ENCODE measurements around the gene MUC6. TPM values are rescaled to one million over a fixed set of nuclear protein-coding genes. Genes with fewer than 3 reads are reported as not detected.

The MUC6 gene
- total RNA-seq, 1 experiment from 2014 or later = not detected

- no CpG with 5 or more reads among the region's 6 CpGs for WGBS (ENCODE audit: extremely low coverage, insufficient read length, low lambda C conversion rate)
- H3K9me3 ChIP-seq (ENCODE audit: control insufficient read depth, low read depth, low read length) = no peaks in the 10 kb centered on the region
- no peak overlapping the region; a peak in 1 of 5 replicates for H3K4me3 Mint-ChIP-seq
- H3K27me3 Mint-ChIP-seq (ENCODE audit: low read depth) = peaks cover 14% of the 10 kb centered on the region
- no peak overlapping the region for H3K4me2 ChIP-seq (ENCODE audit: insufficient read depth, insufficient read length, low read length)
- no peak overlapping the region for H3K56ac ChIP-seq (ENCODE audit: insufficient read length, low read depth, low read length)
- H2AFZ ChIP-seq (ENCODE audit: low read length) = no peak overlapping the region
- no peak overlapping the region for H2BK5ac ChIP-seq (ENCODE audit: insufficient read length, low read length)
- H2BK120ac ChIP-seq (ENCODE audit: low read depth, low read length, poor library complexity, severe bottlenecking) = no peak overlapping the region
- no peak overlapping the region for H4K5ac ChIP-seq (ENCODE audit: insufficient read length, low read depth, low read length)
- H3K36me3 Mint-ChIP-seq (ENCODE audit: insufficient read depth in 1 of 3, low read depth in 3 of 3) = no peaks in the 10 kb centered on the region; a peak in 1 of 7 replicates
- no peak overlapping the region; a peak in 1 of 7 replicates for H3K27ac Mint-ChIP-seq
- no peak for DNase-seq
- no peak overlapping the region for H4K8ac ChIP-seq (replicated peaks; ENCODE audit: insufficient read length, low read depth, low read length)
- no peak overlapping the region for H3T11ph ChIP-seq (ENCODE audit: low read length)
- no peaks in the 10 kb centered on the region for H3K4me1 ChIP-seq (ENCODE audit: insufficient read depth, low read length)
- H3K4me1 Mint-ChIP-seq = no peaks in the 10 kb centered on the region
- H3K79me2 ChIP-seq (ENCODE audit: insufficient read depth, low read length) = no peaks in the 10 kb centered on the region
- H3K23ac ChIP-seq (ENCODE audit: insufficient read length, low read depth, low read length) = no peak overlapping the region
- no peak overlapping the region for H3K4ac ChIP-seq (ENCODE audit: low read depth, low read length)
- no peaks in the 10 kb centered on the region; a peak in 1 of 5 replicates for H3K9me3 Mint-ChIP-seq
- H2BK15ac ChIP-seq (ENCODE audit: low read depth, low read length) = no peak overlapping the region
- no peak overlapping the region for H3K27ac ChIP-seq (ENCODE audit: insufficient read length, low read depth, low read length)
- H3K23me2 ChIP-seq (ENCODE audit: insufficient read length, low read depth, low read length, poor library complexity, severe bottlenecking) = no peaks in the 10 kb centered on the region
- no peak overlapping the region for H3K9ac ChIP-seq (ENCODE audit: extremely low read depth, insufficient read length, low read length)
- TF ChIP-seq CTCF (conservative IDR thresholded peaks at IDR 0.05) = no peak
- H4K91ac ChIP-seq (ENCODE audit: insufficient read length, low read depth, low read length) = no peak overlapping the region
- no peak overlapping the region for H2BK12ac ChIP-seq (ENCODE audit: insufficient read length, low read depth, low read length)
- H2BK20ac ChIP-seq (ENCODE audit: low read depth, low read length, poor library complexity, severe bottlenecking) = no peak overlapping the region
- H2AK5ac ChIP-seq (ENCODE audit: insufficient read length, low read length) = no peak overlapping the region
- no peak overlapping the region for H3K18ac ChIP-seq (ENCODE audit: insufficient read length, low read depth, low read length)
- no peaks in the 10 kb centered on the region for H4K20me1 ChIP-seq (ENCODE audit: control insufficient read depth, insufficient read depth, insufficient read length)
- no peak overlapping the region for H3K14ac ChIP-seq (ENCODE audit: insufficient read depth, low read length)
- H3K27me3 ChIP-seq (ENCODE audit: insufficient read depth, low read length) = no peaks in the 10 kb centered on the region
- H3K79me1 ChIP-seq (ENCODE audit: insufficient read depth, low read depth, low read length, poor library complexity, severe bottlenecking) = no peaks in the 10 kb centered on the region
Observed at GRCh38 chr11:1044160-1044559, 7.6 kb upstream of the MUC6 start.

Measured in H9 (cell line).